GM12878 (cell line): Measurements from ENCODE around the gene CAMKK1. TPM values are rescaled to one million over a fixed set of nuclear protein-coding genes. Genes with fewer than 3 reads are reported as not detected.

Experiments used
- ATAC-seq: fragments of 200-7000 bp; cut with Tn5 transposase; 3 replicates; pipeline ENCODE4 v1.9.1; 2020; ENCODE audit warnings: mild to moderate bottlenecking, moderate library complexity
- BruUV-seq: library from RNA; stranded (reverse); fragments of 400-500 nt; replicated peaks from 2 replicates; lab custom pipeline; 2021; lab: Mats Ljungman, UMichigan
- CTCF ChIA-PET: fragments of 300-600 bp; sonication (Branson Sonifier 250); formaldehyde crosslinking; extraction: SDS; loops from one replicate; lab custom pipeline; 2021; ENCODE audit warnings: inconsistent platforms; lab: Yijun Ruan, JAX
- POLR2A ChIA-PET: fragments of 350-600 bp; formaldehyde crosslinking; extraction: SDS; loops from one replicate; lab custom pipeline; 2021; ENCODE audit warnings: inconsistent platforms; lab: Charles Lee
- RAD21 ChIA-PET: fragments of 300-600 bp; sonication (Branson Sonifier 250); formaldehyde crosslinking; loops from one replicate; lab custom pipeline; 2023; ENCODE audit warnings: antibody characterized with exemption; ENCODE audit not compliant: unreplicated experiment; lab: Charles Lee
- SMC1A ChIA-PET: fragments of 300-600 bp; sonication (Branson Sonifier 250); formaldehyde crosslinking; loops from one replicate; lab custom pipeline; 2023; ENCODE audit not compliant: unreplicated experiment, uncharacterized antibody; lab: Charles Lee
- DNase-seq: peaks from one replicate; pipeline ENCODE4 v3.0.0-alpha.2; 2011; ENCODE audit warnings: low read depth, low spot score
- FAIRE-seq: peaks from 3 replicates; lab custom pipeline; 2011; peaks lifted over from hg19 to GRCh38; lab: Jason Lieb, UNC
- H2AFZ ChIP-seq: 2 replicates; pipeline ENCODE4 v1.6.0; 2011; ENCODE audit warnings: low read depth, low read length, control low read depth; ENCODE audit not compliant: control insufficient read depth
- H3K27ac ChIP-seq: 2 replicates; pipeline ENCODE4 v1.5.1; 2011; ENCODE audit warnings: control low read depth; ENCODE audit not compliant: control insufficient read depth, insufficient read depth
- H3K27me3 ChIP-seq, 2 experiments: replicated peaks in 1 of 2; 2 replicates each; pipeline versions ENCODE4 v1.6.0 to v1.6.1; 2011; ENCODE audit warnings: low read length in 1 of 2; ENCODE audit not compliant: control insufficient read depth in 2 of 2, insufficient read depth in 2 of 2
- H3K36me3 ChIP-seq, 2 experiments: 2 replicates each; pipeline ENCODE4 v1.5.1; 2011; ENCODE audit warnings: low read length in 1 of 2; ENCODE audit not compliant: control insufficient read depth in 2 of 2, insufficient read depth in 2 of 2
- H3K4me1 ChIP-seq: 2 replicates; pipeline ENCODE4 v1.6.1; 2011; ENCODE audit warnings: mild to moderate bottlenecking, low read length, moderate library complexity, mixed read lengths; ENCODE audit not compliant: control insufficient read depth, insufficient read depth
- H3K4me2 ChIP-seq: 2 replicates; pipeline ENCODE4 v1.6.0; 2011; ENCODE audit warnings: control low read depth; ENCODE audit not compliant: control insufficient read depth, insufficient read depth
- H3K4me3 ChIP-seq: fragments of 200-600 bp; sonication (generic); 2 replicates; pipeline ENCODE4 v1.5.1; 2016
- H3K79me2 ChIP-seq: 2 replicates; pipeline ENCODE4 v1.6.0; 2011; ENCODE audit warnings: low read length; ENCODE audit not compliant: control insufficient read depth, insufficient read depth
- H3K9ac ChIP-seq: 2 replicates; pipeline ENCODE4 v1.8.0; 2011; ENCODE audit warnings: low read length, control low read depth, mixed read lengths; ENCODE audit not compliant: control insufficient read depth, insufficient read depth
- H3K9me3 ChIP-seq: replicated peaks from 3 replicates; pipeline ENCODE4 v1.5.1; 2011; ENCODE audit warnings: mild to moderate bottlenecking, low read length; ENCODE audit not compliant: control insufficient read depth, insufficient read depth
- H4K20me1 ChIP-seq: 2 replicates; pipeline ENCODE4 v1.6.0; 2011; ENCODE audit not compliant: control insufficient read depth, insufficient read depth
- CBFB ChIP-seq: IDR thresholded peaks from 2 replicates; pipeline ENCODE4 v1.6.1; 2016; ENCODE audit warnings: antibody characterized with exemption, low read depth
- CBX3 ChIP-seq: fragments of 200-600 bp; sonication (generic); IDR thresholded peaks from 2 replicates; pipeline ENCODE4 v1.6.1; 2016; ENCODE audit warnings: low read depth, borderline replicate concordance
- CHD1 ChIP-seq: IDR thresholded peaks from 2 replicates; pipeline ENCODE4 v1.6.1; 2012; ENCODE audit warnings: low read depth, low read length, improper control_type of control experiment
- ESRRA ChIP-seq: IDR thresholded peaks from 2 replicates; pipeline ENCODE4 v1.6.1; 2012; ENCODE audit warnings: mild to moderate bottlenecking, low read length, improper control_type of control experiment
- GATAD2B ChIP-seq: fragments of 450-650 bp; conservative IDR thresholded peaks from 2 replicates; pipeline ENCODE4 v1.6.1; 2017; ENCODE audit warnings: low read depth, mild to moderate bottlenecking, moderate library complexity
- HDAC6 ChIP-seq: fragments of 200-600 bp; sonication (generic); IDR thresholded peaks from one replicate; pipeline ENCODE4 v1.8.0; 2017; ENCODE audit warnings: antibody characterized with exemption; ENCODE audit not compliant: unreplicated experiment
- MEF2A ChIP-seq: IDR thresholded peaks from 2 replicates; pipeline ENCODE4 v1.6.1; 2011; ENCODE audit warnings: low read depth, mild to moderate bottlenecking, low read length, moderate library complexity; ENCODE audit not compliant: insufficient read depth
- MYC ChIP-seq: IDR thresholded peaks from 2 replicates; pipeline ENCODE4 v1.6.1; 2011; ENCODE audit warnings: mild to moderate bottlenecking, low read length, moderate library complexity, inconsistent platforms; ENCODE audit not compliant: insufficient read depth, insufficient replicate concordance, insufficient read length, severe bottlenecking
- RAD21 ChIP-seq: IDR thresholded peaks from 2 replicates; pipeline ENCODE4 v1.6.1; 2011; ENCODE audit warnings: mild to moderate bottlenecking, low read depth, low read length, moderate library complexity; ENCODE audit not compliant: insufficient read depth
- SIX5 ChIP-seq: IDR thresholded peaks from 2 replicates; pipeline ENCODE4 v1.6.1; 2011; ENCODE audit warnings: mild to moderate bottlenecking, low read depth, low read length, moderate library complexity; ENCODE audit not compliant: severe bottlenecking
- SMAD5 ChIP-seq: IDR thresholded peaks from 2 replicates; pipeline ENCODE4 v1.6.1; 2016; ENCODE audit warnings: antibody characterized with exemption, low read depth
- SREBF1 ChIP-seq: IDR thresholded peaks from 2 replicates; pipeline ENCODE4 v1.6.1; 2012; ENCODE audit warnings: mild to moderate bottlenecking, low read length
- ZNF274 ChIP-seq: IDR thresholded peaks from one replicate; pipeline ENCODE4 v1.8.0; 2011; ENCODE audit not compliant: insufficient read length, insufficient read depth
- WGBS: methylation state at CpG from one replicate; pipeline ENCODE4 v1.1.6; 2016; ENCODE audit warnings: low lambda C conversion rate; ENCODE audit not compliant: insufficient replicate concordance, insufficient coverage; ENCODE audit errors: missing lambda C conversion rate; 5-methylcytosine and 5-hydroxymethylcytosine counted together
- in situ Hi-C: fragments of 300-500 bp; cut with MboI; formaldehyde crosslinking; loops from 9 replicates; pipeline ENCODE4 v1.14.3; 2018; ENCODE audit warnings: mixed read lengths
- intact Hi-C: fragments of 100-400 bp; cut with micrococcal nuclease; formaldehyde crosslinking; loops from one replicate; pipeline ENCODE4 v1.14.2; 2022; ENCODE audit not compliant: unreplicated experiment
- polyA plus RNA-seq, 11 experiments: library from polyadenylated mRNA; depleted of rRNA in 4 of 11; unstranded in 6 of 11; stranded (reverse) in 5 of 11; fragments of >200 nt; fragmentation: Nextera tagmentation in 4 of 11; fragmentation: Illumina TruSeq in 1 of 11; extraction: Ambion mirVana in 4 of 11; extraction: Trizol in 1 of 11; gene quantifications; 1 replicate in 1 of 11; 2 replicates in 10 of 11; pipeline versions ENCODE4 v1.2.1 to v1.2.3, GENCODE V29; 2011 to 2016; ENCODE audit warnings: inconsistent platforms in 2 of 11, missing spikeins in 2 of 11, low read depth in 1 of 11
- total RNA-seq, 4 experiments: library from RNA; depleted of rRNA in 3 of 4; stranded (reverse); fragments of >200 nt in 3 of 4; fragmentation: Illumina TruSeq in 1 of 4; extraction: Trizol in 1 of 4; gene quantifications; 2 replicates each; pipeline versions ENCODE4 v1.2.1 to v1.2.3, GENCODE V29; 2013 to 2021
- TF ChIP-seq, protein P1 (sequence below): fragments of 450-650 bp; conservative IDR thresholded peaks from 2 replicates; pipeline ENCODE4 v1.6.1; 2017; ENCODE audit warnings: mild to moderate bottlenecking, moderate library complexity
- TF ChIP-seq, protein P2 (sequence below), 3 experiments: IDR thresholded peaks in 2 of 3; conservative IDR thresholded peaks in 1 of 3; 2 replicates each; pipeline ENCODE4 v1.5.1; 2011; ENCODE audit warnings: low read depth in 3 of 3, low read length in 3 of 3, mild to moderate bottlenecking in 3 of 3, control low read depth in 2 of 3, moderate library complexity in 2 of 3, inconsistent platforms in 1 of 3, mixed read lengths in 1 of 3; ENCODE audit not compliant: control insufficient read depth in 2 of 3, insufficient read depth in 1 of 3; ENCODE audit errors: extremely low read depth in 1 of 3
- TF ChIP-seq, protein P3 (sequence below): IDR thresholded peaks from 2 replicates; pipeline ENCODE4 v1.6.1; 2011; ENCODE audit warnings: borderline replicate concordance, low read depth, mild to moderate bottlenecking, moderate library complexity, low read length; ENCODE audit not compliant: insufficient read depth, poor library complexity, severe bottlenecking

CAMKK1 gene
- total and polyA plus RNA-seq, 10 of the 15 experiments (the other 5 are each of a cell fraction or from before 2014, with no cell fraction given) = 0.06 to 0.84 (median 0.37) TPM

DNA sequence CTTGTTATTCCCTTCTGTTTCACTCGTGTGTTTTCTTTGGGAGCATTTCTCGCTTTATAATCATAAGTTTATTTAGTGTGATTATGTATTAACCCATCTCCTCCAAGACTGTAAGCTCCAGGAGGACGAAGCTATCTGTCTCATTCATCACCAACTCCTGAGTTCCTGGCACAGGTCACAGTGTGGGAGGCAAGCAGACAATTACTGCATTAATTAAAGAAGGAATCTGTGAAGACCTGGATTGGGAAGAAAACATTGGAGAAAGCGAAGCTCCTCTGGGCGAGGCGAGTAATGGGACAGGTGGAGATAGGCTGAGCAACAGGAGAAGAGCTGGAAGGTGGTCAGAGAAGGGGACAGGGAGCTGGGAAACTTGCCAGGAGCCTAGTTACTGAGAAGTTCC lies 7.8 kb upstream of the CAMKK1 start (continued):
- TF ChIP-seq, protein P1, sequence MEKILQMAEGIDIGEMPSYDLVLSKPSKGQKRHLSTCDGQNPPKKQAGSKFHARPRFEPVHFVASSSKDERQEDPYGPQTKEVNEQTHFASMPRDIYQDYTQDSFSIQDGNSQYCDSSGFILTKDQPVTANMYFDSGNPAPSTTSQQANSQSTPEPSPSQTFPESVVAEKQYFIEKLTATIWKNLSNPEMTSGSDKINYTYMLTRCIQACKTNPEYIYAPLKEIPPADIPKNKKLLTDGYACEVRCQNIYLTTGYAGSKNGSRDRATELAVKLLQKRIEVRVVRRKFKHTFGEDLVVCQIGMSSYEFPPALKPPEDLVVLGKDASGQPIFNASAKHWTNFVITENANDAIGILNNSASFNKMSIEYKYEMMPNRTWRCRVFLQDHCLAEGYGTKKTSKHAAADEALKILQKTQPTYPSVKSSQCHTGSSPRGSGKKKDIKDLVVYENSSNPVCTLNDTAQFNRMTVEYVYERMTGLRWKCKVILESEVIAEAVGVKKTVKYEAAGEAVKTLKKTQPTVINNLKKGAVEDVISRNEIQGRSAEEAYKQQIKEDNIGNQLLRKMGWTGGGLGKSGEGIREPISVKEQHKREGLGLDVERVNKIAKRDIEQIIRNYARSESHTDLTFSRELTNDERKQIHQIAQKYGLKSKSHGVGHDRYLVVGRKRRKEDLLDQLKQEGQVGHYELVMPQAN = no peak
- TF ChIP-seq, protein P2, sequence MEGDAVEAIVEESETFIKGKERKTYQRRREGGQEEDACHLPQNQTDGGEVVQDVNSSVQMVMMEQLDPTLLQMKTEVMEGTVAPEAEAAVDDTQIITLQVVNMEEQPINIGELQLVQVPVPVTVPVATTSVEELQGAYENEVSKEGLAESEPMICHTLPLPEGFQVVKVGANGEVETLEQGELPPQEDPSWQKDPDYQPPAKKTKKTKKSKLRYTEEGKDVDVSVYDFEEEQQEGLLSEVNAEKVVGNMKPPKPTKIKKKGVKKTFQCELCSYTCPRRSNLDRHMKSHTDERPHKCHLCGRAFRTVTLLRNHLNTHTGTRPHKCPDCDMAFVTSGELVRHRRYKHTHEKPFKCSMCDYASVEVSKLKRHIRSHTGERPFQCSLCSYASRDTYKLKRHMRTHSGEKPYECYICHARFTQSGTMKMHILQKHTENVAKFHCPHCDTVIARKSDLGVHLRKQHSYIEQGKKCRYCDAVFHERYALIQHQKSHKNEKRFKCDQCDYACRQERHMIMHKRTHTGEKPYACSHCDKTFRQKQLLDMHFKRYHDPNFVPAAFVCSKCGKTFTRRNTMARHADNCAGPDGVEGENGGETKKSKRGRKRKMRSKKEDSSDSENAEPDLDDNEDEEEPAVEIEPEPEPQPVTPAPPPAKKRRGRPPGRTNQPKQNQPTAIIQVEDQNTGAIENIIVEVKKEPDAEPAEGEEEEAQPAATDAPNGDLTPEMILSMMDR (IDR thresholded peaks at IDR 0.05 in 2 of 3, conservative IDR thresholded peaks at IDR 0.05 in 1 of 3; ENCODE audit: control insufficient read depth in 2 of 3, extremely low read depth in 1 of 3, insufficient read depth in 1 of 3, low read depth in 3 of 3, low read length in 3 of 3) = no peak
- no peak for TF ChIP-seq MYC
- TF ChIP-seq MEF2A = no peak

DNA sequence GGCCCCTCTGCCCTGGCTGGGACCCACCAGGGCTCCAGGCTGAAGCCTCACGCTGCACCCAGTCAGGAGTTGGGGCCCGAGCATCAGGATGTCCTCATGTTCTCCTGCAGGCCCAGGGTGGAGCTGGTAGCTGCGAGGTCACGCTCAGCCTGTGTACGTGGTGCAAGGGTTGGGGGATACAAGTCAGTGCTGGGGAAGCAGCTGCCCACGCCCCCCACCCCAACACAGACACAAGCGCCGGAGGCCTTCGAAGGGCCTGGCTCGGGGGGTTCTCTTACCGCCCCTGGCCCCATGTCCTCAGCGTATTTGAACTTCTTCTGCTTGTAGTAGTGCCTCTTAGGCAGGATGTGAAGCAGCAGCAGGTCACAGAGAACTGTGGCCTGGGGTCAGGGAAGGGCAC lies 4.9 kb upstream of the CAMKK1 start:
- Histone ChIP-seq H3K79me2 (no peaks in the 10 kb centered on the region), H2AFZ (no peak overlapping the region), H3K9ac (no peak overlapping the region), H3K27ac (no peak overlapping the region), H3K4me1 (peaks cover 3% of the 10 kb centered on the region; the same call in 1 of the 2 replicates), H3K4me2 (no peak overlapping the region), H3K9me3 (no peaks in the 10 kb centered on the region), H3K4me3 (no peak overlapping the region), H4K20me1 (no peaks in the 10 kb centered on the region), H3K27me3 (no peaks in the 10 kb centered on the region), H3K36me3 (no peaks in the 10 kb centered on the region)
- intact Hi-C loops (no loop called here), in situ Hi-C loops (no loop called here)
- no TSS peak for BruUV-seq
- CTCF ChIA-PET = interaction anchor here (1.4 to 1.5 kb wide), 2 partner anchors 16 to 53 kb away, joined by 5 read pairs; partner anchors contain the start of gene NCBP3
- FAIRE-seq = no peak
- POLR2A ChIA-PET = no interaction called here
- ATAC-seq = no peak
- RAD21 ChIA-PET = interaction anchor here (1.0 kb wide), 1 partner anchor 16 kb away, joined by 3 read pairs; no protein-coding TSS in a partner anchor
- SMC1A ChIA-PET = no interaction called here
- WGBS = 70% methylated on average over 12 of the region's 12 CpGs
- no peak for DNase-seq
- TF ChIP-seq SREBF1 (no peak), SIX5 (no peak), RAD21 (no peak), ZNF274 (no peak), CBFB (no peak), SMAD5 (no peak), GATAD2B (no peak), ESRRA (no peak), CHD1 (no peak), HDAC6 (no peak), CBX3 (no peak)
- TF ChIP-seq, protein P3, sequence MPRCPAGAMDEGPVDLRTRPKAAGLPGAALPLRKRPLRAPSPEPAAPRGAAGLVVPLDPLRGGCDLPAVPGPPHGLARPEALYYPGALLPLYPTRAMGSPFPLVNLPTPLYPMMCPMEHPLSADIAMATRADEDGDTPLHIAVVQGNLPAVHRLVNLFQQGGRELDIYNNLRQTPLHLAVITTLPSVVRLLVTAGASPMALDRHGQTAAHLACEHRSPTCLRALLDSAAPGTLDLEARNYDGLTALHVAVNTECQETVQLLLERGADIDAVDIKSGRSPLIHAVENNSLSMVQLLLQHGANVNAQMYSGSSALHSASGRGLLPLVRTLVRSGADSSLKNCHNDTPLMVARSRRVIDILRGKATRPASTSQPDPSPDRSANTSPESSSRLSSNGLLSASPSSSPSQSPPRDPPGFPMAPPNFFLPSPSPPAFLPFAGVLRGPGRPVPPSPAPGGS = no peak
